Mucosa of rectum (tissue), 2 donors: ENCODE data around the gene ATAD3A.
"Not testable (repeated sequence)": the region's sequence is repeated elsewhere in the genome, so short reads cannot be mapped to it uniquely, and the experiment has no call there.

ENCODE experiments used
- H3K27ac ChIP-seq, 2 donors: one replicate each; pipeline ENCODE4 v1.7.0; 2013; ENCODE audit warnings: inconsistent platforms in 2 of 2, low read depth in 2 of 2, low read length in 2 of 2
- H3K27me3 ChIP-seq, 2 donors: one replicate each; pipeline ENCODE4 v1.7.0; 2013; ENCODE audit warnings: low read length in 2 of 2; ENCODE audit not compliant: control insufficient read depth in 2 of 2, insufficient read depth in 2 of 2
- H3K36me3 ChIP-seq, 2 donors: one replicate each; pipeline ENCODE4 v1.7.0; 2013; ENCODE audit warnings: low read length in 2 of 2; ENCODE audit not compliant: control insufficient read depth in 2 of 2, insufficient read depth in 2 of 2
- H3K4me1 ChIP-seq, 2 donors: one replicate each; pipeline ENCODE4 v1.7.0; 2013; ENCODE audit warnings: low read length in 2 of 2, mild to moderate bottlenecking in 1 of 2; ENCODE audit not compliant: control insufficient read depth in 2 of 2, insufficient read depth in 2 of 2
- H3K4me3 ChIP-seq, 2 donors: one replicate each; pipeline ENCODE4 v1.7.0; 2013; ENCODE audit warnings: low read length in 2 of 2
- H3K9ac ChIP-seq, 2 donors: one replicate each; pipeline ENCODE4 v1.7.0; 2013; ENCODE audit warnings: low read length in 2 of 2, low read depth in 1 of 2, mild to moderate bottlenecking in 1 of 2
- H3K9me3 ChIP-seq, 2 donors: one replicate each; pipeline ENCODE4 v1.7.0; 2013; ENCODE audit warnings: low read length in 2 of 2; ENCODE audit not compliant: control insufficient read depth in 2 of 2
- donor health status: healthy.
- donor health status: Normal muscosa, but diverticular disease.

The ATAD3A gene

DNA sequence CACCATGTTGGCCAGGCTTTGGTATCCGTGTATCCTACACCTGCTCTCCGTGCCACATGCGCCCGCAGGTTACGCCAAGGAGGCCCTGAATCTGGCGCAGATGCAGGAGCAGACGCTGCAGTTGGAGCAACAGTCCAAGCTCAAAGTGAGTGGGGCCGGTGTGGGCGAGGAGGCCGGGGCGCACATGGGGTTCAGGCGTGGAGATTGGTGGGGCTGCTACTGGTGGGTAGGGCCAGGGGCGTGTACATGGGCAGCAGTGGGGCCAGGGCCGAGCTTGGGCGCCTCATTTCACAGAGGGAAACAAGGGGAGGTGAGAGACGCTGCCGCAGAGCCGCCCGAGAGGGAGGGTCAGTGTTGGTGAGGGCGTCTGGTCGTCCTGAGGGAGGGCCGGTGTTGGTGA is 34.8 kb upstream of the ATAD3A start:
- Histone ChIP-seq H3K27me3 (no peaks in the 10 kb centered on the region), H3K4me3 (no peak overlapping the region), H3K9ac (no peak overlapping the region), H3K36me3 (peaks cover 14 to 21% of the 10 kb centered on the region in 2 donors), H3K27ac (no peak overlapping the region), H3K4me1 (peaks cover 5 to 6% of the 10 kb centered on the region in 2 donors), H3K9me3 (no peaks in the 10 kb centered on the region)

DNA sequence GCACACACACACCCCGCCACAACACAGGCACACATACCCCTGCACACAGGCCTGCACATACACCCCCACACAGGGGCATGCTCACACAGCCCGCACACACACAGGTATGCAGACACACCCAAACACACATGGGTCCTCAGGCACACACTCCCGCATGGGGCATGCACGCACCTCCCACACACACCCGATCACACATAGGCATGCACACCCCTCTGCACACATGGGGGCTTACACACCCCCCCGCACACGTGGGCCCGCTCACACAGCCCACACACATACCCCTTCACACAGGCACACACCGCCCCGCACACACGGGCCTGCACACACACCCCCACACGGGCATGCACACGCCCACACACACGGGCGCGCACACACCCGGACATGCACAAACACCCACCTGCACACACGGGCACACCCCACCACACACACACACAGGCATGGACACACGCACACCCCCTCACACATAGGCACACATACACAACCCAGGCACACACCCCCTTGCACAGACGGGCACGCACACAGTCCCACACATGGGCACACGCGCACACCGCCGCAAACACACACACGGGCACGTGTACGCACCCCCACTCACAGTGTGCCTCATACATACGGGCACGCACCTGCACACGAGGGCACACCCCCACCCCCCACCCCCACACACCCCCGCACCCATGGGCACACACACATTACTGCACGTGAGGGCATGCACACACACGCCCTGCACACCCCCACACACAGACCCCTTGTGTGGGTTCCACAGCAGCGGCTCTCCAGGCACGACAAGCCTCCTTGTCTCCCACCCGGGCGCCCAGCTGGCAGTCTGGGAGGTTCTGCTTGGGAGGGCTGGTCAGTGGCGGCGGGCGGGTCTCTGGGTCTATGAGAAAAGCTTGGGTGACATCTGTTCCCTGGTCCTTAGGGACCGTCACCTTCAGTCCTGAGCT is 32.1 kb upstream of the ATAD3A start:
- Histone ChIP-seq H3K27ac (no peak overlapping the region), H3K4me3 (no peak overlapping the region), H3K9ac (no peak overlapping the region), H3K9me3 (no peaks in the 10 kb centered on the region), H3K4me1 (no peaks in the 10 kb centered on the region), H3K36me3 (peaks cover 14 to 37% of the 10 kb centered on the region in 2 donors), H3K27me3 (no peaks in the 10 kb centered on the region)

DNA sequence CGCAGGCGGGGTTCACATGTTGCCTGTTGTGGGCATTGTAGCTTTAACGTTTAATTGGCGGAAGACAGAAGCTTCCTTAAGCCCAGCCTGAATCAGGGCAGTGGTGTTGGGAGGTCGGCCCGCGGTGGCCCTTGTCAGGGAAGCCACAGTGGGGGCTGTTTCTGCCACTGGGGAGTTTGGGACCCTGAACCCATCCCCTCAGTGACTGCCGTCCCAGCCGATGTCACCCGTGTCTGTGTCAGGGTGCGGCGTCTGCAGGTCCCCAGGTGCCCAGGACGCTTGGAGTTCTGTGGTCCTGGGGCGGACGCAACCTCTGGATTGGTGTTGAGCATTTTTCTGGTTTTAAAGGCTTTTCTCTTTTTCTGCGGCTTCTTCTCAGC is 31.5 kb upstream of the ATAD3A start:
- H3K27me3 ChIP-seq, H3K4me1 ChIP-seq, H3K9me3 ChIP-seq, H3K27ac ChIP-seq, H3K9ac ChIP-seq, H3K4me3 ChIP-seq: not testable (repeated sequence)
- H3K36me3 ChIP-seq, result peaks cover 14 to 37% of the 10 kb centered on the region in 2 donors

DNA sequence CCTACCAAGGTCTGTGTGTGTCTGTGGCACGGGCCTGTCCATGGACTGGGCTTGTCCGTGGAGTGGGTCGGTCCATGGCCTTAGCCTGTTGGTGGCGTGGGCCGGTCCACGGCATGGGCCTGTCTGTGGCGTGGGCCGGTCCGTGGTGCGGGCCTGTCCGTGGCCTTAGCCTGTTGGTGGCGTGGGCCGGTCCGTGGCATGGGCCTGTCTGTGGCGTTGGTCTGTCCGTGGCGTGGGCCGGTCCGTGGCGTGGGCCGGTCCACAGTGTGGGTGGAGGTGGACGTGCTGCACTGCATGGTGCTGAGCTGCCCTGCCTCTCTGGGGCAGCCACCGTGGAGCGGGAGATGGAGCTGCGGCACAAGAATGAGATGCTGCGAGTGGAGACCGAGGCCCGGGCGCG is 30.2 kb upstream of the ATAD3A start:
- not testable (repeated sequence) for H3K27ac ChIP-seq, H3K9ac ChIP-seq, H3K9me3 ChIP-seq, H3K4me3 ChIP-seq, H3K4me1 ChIP-seq, H3K27me3 ChIP-seq
- H3K36me3 ChIP-seq, result peaks cover 19 to 42% of the 10 kb centered on the region in 2 donors

DNA sequence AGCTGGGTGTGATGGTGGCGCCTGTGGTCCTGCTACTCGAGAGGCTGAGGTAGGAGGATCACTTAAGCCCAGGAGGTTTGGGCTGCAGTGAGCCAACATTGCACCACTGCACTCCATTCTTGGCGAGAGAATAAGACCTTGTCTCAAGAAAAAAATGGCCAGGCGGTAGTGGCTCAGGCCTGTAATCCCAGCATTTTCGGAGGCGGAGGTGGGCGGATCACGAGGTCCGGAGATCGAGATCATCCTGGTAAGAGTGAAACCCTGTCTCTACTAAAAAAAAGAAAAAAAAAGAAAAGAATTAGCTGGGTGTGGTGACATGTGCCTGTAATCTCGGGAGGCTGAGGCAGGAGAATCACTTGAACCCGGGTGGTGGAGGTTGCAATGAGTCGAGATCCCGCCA is 29.1 kb upstream of the ATAD3A start:
- Histone ChIP-seq H3K9ac (no peak overlapping the region), H3K4me1 (no peaks in the 10 kb centered on the region), H3K4me3 (no peak overlapping the region), H3K27me3 (no peaks in the 10 kb centered on the region), H3K36me3 (peaks cover 22 to 39% of the 10 kb centered on the region in 2 donors), H3K9me3 (no peaks in the 10 kb centered on the region), H3K27ac (no peak overlapping the region)

DNA sequence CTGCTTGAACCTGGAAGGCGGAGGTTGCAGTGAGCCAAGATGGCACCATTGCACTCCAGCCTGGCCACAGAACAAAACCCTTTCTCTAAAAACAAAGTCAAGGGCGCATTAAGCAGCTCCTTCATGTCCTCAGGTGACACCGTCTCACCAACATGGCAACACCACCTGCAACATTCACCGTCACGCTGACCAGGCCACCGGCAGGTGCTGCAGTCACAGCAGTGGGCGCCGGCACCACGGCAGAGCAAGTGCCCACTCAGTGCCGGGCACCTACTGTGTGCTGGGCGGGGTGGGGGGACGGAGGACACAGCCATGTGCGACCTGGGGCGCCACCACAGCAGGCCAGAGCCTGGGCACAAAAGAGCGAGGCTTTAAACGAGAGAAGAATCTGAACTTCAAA is 28.2 kb upstream of the ATAD3A start:
- H3K9me3 ChIP-seq, result no peaks in the 10 kb centered on the region
- no peak overlapping the region for H3K27ac ChIP-seq
- no peak overlapping the region for H3K9ac ChIP-seq
- H3K36me3 ChIP-seq, result peaks cover 20 to 36% of the 10 kb centered on the region in 2 donors
- H3K27me3 ChIP-seq, result no peaks in the 10 kb centered on the region
- no peak overlapping the region for H3K4me3 ChIP-seq
- H3K4me1 ChIP-seq, result no peaks in the 10 kb centered on the region

DNA sequence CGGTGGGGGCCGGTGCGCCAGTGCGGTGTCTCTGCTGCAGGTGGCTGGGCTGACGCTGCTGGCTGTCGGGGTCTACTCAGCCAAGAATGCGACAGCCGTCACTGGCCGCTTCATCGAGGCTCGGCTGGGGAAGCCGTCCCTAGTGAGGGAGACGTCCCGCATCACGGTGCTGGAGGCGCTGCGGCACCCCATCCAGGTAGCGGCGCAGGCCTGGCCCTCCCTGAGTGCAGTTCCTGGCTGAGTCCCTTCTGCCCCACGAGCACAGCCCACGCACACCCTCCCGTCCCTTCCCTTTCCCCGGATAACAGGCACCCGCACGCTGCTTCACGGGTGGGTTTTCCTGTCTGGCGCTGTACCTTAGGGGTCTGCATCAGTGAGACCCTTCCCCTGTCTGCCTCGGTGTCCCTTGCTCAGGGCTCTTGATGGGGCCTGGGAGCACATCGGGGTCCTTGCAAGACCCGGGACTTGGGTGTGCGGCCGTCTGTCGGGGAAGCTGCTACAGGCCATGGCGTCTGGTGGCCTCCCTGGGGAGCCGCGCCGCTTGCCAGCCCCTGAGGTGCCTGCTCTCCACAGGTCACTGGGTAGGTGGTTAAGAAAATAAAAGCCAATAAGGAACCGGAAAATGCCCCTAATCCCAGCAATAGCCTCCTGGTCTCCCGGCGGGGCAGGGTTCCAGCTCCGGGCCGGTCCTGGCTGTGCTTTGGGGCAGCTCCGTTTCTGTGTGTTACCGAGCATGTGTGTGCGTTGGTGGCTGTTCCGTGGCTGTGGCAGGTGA is 26.8 kb upstream of the ATAD3A start:
- H3K4me1 ChIP-seq, H3K9ac ChIP-seq, H3K4me3 ChIP-seq, H3K27ac ChIP-seq, H3K9me3 ChIP-seq, H3K27me3 ChIP-seq: not testable (repeated sequence)
- peaks cover 16 to 36% of the 10 kb centered on the region in 2 donors for H3K36me3 ChIP-seq

DNA sequence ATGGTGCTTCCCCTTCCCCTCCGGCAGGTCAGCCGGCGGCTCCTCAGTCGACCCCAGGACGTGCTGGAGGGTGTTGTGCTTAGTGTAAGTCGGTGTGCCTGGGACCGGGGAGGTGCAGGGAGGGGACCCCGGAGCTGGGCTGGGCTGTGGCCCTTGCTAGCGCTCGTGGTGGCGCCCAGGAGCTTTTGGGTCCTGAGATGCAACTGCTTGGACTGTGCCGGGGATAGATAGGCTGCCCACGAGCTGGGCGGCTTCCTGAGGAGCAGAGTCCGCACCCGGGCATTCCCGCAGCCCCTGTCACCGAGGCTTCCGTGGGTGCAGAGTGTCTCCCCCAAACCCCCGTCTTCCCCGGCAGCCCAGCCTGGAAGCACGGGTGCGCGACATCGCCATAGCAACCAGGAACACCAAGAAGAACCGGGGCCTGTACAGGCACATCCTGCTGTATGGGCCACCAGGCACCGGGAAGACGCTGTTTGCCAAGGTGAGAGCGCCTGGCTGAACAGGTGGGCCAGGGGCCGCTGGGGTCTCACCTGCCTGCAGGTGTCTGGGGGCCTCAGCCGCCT is 26.1 kb upstream of the ATAD3A start:
- not testable (repeated sequence) for H3K9ac ChIP-seq, H3K27me3 ChIP-seq, H3K9me3 ChIP-seq, H3K4me3 ChIP-seq, H3K27ac ChIP-seq, H3K4me1 ChIP-seq
- H3K36me3 ChIP-seq, result peaks cover 19 to 34% of the 10 kb centered on the region in 2 donors

DNA sequence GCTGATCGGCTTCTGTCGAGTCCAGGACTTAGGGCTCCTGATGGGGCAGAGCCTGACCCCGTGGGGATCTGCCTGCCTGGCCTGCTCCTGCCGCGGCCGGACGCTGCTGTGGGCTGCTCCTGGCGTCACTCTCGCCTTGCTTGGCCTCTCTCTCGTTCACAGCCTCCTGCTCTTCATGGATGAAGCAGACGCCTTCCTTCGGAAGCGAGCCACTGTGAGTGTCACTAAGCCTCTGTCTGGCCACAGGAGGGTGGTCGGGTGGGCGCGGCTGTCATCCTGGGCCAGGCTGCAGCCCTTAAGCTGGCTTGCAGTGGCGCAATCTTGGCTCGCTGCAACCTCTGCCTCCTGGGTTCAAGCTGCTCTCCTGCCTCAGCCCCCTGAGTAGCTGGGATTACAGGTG is 24.3 kb upstream of the ATAD3A start:
- no peak overlapping the region for H3K9ac ChIP-seq
- H3K27me3 ChIP-seq, result no peaks in the 10 kb centered on the region
- peaks cover 23 to 35% of the 10 kb centered on the region in 2 donors for H3K36me3 ChIP-seq
- H3K9me3 ChIP-seq, result no peaks in the 10 kb centered on the region
- no peak overlapping the region for H3K4me3 ChIP-seq
- no peak overlapping the region for H3K27ac ChIP-seq
- H3K4me1 ChIP-seq, result no peaks in the 10 kb centered on the region

DNA sequence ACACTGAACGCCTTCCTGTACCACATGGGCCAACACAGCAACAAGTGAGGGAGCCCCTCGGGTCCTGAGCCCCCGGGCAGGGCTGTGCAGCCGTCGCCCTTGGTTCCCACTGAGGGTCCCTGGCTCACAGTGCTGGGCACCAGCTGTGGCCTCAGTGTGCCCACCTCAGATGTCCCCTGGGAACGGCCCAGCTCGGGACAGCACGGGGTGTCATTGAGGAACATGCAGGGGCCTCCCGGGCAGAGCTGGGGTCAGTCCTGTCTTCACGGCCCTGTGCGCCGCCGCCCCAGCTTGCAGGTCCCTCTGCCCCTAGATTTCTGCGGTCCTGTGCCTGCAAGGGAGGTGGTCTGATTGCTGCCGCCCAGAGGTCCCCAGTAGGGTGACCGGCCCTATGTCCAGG is 22.7 kb upstream of the ATAD3A start:
- H3K4me1 ChIP-seq, result no peaks in the 10 kb centered on the region
- H3K27me3 ChIP-seq, result no peaks in the 10 kb centered on the region
- H3K36me3 ChIP-seq, result peaks cover 26 to 27% of the 10 kb centered on the region in 2 donors
- H3K9me3 ChIP-seq, result no peaks in the 10 kb centered on the region
- H3K27ac ChIP-seq, result no peak overlapping the region
- H3K4me3 ChIP-seq, result no peak overlapping the region
- no peak overlapping the region for H3K9ac ChIP-seq
